Measurements from ENCODE around the gene ESPNL.

Gene ESPNL

DNA sequence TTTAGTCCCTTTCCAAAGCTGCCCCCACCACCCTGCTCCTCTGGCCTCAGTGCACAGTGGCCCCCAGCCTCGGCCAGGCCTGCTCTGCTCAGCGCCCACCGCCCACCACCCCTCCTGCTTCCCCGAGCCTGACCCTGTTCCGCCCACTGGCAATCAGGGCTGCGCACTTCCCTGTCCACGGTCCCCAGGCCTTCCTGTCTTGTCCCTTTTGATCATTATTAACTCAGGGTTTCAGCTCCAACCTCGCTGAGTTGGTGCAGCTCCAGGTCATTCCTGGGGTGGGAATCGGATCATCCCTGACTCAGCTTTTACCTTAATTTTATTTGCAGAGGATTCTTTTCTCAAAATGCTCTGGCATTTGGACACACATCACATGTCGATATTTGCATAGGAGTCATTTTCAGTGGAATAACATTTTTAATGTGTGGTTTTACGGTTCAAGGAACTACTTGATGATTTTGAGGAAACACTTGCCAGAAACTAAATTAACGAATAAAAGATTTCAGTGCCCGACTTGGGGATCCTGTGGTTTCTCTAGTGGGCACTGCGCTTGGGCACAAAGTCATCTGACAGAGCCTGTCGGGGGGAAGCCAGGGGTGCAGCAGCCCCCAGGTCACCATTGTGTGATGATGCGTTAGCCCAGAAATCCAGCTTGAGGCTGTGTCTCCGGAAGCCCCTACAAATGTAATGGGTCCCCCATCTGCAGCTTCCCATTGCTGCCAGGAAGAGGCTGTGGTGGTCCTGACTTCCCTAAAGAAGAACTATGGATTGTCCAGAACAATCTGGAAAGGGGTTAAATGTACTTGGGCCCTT lies 1.0 kb upstream of the ESPNL start:
- no peak for DNase-seq (ENCODE audit: low read depth in 2 of 2)

- DNase-seq (ENCODE audit: low read depth in 2 of 2), result no peak
Observed at GRCh38 chr2:238099714-238100048, 459 bp upstream of the ESPNL start.

GRCh38 chr2:238100821-238101771 lies 956 bp downstream of the ESPNL start:
- no peak for DNase-seq (ENCODE audit: low read depth in 2 of 2)

DNA sequence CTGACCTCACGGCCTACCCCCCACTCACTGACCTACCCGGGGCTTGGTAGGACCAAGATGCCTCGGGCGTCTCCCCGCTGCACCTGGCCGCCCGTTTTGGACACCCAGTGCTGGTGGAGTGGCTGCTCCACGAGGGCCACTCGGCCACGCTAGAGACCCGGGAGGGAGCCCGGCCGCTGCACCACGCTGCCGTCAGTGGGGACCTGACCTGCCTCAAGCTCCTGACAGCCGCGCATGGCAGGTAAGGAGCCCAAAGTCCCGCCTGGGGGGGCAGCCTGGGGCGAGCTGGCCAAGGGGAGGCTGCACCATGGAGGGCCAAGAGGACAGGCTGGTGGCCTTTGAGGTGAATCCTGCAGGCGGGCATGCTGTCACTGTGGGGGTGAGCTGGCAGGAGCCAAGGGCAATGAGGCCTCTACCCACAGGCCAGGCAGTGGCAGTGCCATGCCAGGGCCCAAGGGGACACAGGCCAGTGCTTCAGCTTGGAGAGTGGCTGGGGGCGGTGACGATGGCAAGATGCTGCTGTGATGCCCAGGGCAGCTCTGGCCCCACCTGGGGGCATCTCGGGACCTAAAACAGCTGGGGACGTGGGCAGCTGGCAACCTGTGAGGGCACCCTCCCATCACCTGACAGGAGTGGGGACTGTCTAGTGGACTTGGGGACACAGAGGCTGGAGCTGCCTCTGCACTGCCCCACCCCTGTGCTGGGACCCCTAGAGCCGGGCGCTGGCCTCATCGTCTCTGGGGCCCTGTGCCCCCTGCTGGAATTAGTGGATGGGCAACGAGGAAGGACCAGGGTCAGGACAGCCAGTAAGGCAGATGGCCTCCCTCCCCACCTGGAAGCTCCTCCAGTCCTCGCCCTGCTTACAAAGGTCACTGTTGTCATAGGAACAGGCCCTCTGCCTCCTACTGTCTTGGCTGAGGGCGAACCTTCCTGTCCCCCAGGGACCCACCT lies 2.0 kb downstream of the ESPNL start:
- no peak for DNase-seq (ENCODE audit: low read depth in 2 of 2)

DNA sequence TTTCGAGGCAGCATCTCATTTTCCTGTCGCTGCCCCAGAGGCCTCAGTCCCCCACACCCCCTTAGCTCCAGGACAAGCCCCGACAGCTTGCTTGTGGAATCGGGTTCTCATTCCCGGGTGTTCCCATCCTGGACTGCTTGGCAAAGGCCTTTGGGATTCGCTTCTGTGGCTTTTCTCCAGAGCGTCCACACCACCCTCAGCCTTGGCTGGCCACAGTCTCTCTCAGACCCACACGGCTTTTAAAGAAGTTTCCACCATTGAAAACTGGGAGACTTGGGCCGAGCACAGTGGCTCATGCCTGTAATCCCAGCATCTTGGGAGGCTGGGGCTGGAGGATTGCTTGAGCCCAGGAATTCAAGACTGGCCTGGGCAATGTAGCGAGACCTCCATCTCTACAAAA lies 2.7 kb downstream of the ESPNL start:
- no peak for DNase-seq (ENCODE audit: low read depth in 2 of 2)

GRCh38 chr2:238103465-238104225 lies 3.5 kb downstream of the ESPNL start:
- no peak for DNase-seq (ENCODE audit: low read depth in 2 of 2)

DNA sequence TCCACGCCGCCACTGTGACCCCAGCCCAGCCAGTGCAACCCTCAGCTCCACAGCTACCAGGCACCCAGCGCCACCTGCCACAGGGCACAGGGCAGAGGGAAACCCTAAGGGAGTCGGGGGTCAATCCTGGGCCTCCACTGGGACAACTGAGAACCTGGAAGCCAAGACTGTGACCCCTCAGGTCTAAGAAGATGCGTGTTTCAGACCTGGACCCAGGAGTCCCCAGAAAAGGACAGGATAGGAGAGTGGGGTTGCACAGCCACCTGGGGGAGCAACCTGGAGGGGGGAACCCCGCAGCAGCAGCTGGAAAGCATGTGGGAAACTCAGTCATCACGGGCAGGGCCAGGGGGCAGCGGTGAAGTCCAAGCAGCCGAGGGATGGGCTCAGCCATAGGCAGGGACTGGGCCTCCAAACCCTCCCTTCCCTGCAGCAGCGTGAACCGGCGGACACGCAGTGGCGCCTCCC lies 4.1 kb downstream of the ESPNL start:
- no peak for DNase-seq (ENCODE audit: low read depth in 2 of 2)

DNA sequence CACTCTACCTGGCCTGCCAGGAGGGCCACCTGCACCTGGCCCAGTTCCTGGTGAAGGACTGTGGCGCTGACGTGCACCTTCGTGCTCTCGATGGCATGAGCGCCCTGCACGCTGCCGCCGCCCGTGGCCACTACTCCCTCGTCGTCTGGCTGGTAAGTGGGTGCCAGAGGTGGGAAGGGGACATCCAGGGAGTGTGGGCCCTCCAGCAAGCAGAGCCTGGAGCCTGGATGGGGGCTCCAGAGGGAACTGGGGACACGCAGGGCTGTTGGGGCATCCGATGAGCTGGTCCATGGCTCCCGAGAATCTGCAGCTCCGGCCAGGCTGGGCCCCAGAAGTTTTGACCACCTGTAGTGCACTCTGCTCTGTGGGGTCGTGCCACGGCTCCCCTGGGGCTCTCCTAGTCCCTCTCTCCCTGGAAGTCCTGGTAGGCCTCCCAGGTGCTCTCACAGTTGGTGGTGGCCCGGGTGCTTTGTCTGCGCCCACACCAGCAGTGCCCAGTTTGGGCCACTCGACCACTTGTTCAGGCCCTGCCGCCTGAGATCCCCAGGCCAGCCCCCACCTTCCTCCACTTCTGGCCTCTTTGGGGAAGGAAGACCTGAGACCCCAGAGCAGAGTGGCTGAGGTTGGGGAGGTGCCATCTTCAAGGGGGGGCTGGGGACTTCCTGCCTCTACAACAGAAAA lies 4.7 kb downstream of the ESPNL start:
- DNase-seq (ENCODE audit: low read depth in 2 of 2), result no peak

DNA sequence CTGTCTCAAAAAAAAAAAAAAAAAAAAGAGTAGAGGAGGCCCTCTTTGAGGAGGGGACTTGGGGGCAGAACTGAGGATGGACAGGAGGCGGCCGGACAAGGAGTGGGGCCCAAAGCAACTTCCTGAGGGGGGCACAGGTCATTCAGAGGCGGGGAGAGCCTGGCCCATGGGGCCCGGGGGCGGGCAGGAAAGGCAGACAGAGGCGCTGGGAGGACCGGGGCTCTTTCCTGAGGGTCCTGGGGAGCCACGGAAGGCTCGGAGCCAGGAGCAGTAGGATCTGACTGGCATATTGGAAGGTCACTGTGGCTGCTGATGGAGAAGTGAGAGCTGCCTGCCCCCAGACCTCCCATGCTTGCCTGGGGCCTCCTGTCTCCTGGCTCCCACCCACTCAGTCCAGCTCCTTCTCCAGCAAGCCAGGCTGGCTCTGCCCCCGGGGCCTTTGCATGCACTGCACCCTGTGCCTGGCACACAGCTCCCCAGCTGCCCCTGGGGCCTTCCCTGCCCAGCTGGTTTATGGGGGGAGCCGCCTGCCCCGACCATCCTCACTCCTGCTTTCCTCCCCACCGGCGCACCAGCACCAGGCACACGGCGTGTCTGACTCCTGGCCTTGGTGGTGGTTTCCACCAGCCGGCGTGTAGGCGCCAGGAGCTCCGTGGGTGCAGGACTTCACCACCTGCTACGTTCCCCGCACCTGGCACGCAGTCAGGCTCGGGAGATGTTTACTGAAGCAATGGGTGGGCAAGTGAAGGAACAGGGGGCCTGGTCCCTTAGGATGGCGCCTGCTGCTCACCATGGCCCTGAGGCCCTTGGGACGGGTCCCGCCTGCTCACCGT lies 5.6 kb downstream of the ESPNL start:
- DNase-seq (ENCODE audit: low read depth in 2 of 2), result no peak

- DNase-seq (ENCODE audit: low read depth in 2 of 2), result no peak
Observed at GRCh38 chr2:238106339-238106697, 6.2 kb downstream of the ESPNL start.

DNA sequence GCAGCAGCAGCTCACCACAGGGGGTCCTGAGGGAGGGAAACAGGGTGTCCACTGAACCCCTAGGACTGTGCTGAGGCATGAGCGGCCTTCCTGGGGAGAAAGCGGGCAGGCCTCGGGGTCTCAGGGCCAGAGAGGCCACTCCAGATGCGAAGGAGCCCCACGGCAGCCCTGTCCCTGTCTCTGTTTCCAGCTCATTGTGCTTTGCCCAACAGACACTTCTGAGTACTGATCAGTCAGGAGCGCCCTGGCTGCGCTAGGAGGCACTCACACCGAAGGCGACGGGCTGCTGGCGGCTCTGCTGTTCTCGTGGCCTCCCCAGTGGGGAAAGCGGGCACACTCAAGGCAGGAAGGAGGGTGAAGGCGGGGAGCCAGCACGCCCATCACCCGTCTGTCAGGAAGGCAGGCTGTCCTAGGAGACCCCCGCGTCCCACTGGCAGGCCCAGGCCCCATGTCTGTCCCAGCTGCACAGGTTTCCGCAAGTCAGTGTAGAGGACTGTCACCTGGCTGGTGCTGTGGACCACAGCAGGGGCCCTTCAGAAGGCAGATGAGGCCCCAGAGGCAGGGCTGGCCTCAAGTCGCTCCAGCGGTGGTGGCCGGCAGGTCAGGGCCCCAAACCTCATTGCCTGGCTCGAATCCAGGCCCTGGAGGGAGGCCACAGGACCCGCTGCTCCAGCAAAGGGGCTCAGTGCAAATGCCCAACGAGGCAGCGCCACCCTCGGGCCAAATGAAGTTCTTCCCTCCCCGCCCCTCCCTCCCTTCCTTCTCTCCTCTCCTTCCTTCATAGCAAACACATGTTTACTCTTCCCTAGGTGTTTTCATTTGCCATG lies 6.8 kb downstream of the ESPNL start:
- DNase-seq (ENCODE audit: low read depth in 2 of 2), result no peak

GRCh38 chr2:238107525-238108422 lies 7.6 kb downstream of the ESPNL start:
- DNase-seq (ENCODE audit: low read depth in 2 of 2), result no peak

DNA sequence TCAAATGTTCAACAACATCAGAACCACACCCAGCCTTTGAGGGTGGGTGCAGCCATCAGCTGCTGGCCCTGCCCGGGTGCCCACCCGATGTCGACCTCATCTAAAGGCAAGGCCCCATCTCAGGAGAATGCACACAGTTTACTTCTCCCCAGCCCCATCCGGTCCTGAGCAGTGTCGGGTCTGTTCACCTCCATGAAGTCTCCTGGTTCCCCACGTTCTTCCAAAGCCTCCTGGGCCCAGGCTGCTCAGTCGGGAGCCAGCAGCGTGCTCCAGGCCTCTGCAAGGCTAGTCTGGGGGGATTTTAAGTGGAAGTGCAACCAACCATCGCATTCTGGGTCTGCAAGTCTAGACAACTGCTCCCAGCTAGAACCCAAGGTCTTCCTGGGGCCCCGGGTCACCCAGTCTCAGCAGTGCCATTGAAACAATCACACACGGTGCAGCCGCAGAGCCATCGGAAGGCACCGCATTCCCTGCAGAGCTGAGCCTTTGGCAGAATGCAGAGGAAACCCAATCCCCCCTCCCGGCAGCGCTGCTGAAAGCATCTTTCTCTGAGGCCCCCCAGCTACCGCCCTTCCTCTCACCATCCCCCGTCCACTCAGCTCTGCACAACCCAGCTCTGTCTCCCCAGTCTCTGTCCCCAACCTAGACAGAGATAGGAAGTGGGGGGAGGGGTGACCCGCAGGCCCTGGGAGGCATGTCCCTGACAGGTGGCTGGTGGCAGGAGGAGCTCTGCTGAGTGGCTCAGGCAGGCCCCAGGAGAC lies 8.5 kb downstream of the ESPNL start:
- no peak for DNase-seq (ENCODE audit: low read depth in 2 of 2)

- DNase-seq (ENCODE audit: low read depth in 2 of 2), result no peak
Observed at GRCh38 chr2:238113611-238114010, 13.5 kb downstream of the ESPNL start.

GRCh38 chr2:238114331-238114841 lies 14.2 kb downstream of the ESPNL start:
- no peak for DNase-seq (ENCODE audit: low read depth in 2 of 2)

GRCh38 chr2:238114851-238115660 lies 14.9 kb downstream of the ESPNL start:
- DNase-seq (ENCODE audit: low read depth in 2 of 2), result no peak

All from stimulated activated CD4-positive, alpha-beta T cell treated with anti-CD3 and anti-CD28 coated beads, Interleukin-1b, Interleukin-23, amount 100 ng/mL, for 1 hour (primary cell).